HepG2 (cell line): ENCODE results near the gene SNX15. TPM values are rescaled to one million over a fixed set of nuclear protein-coding genes. Genes with fewer than 3 reads are reported as not detected.
A peak's percentile ranks its signal among the peaks of the same experiment; 100 is the strongest.
"Not testable (repeated sequence)": the region's sequence is repeated elsewhere in the genome, so short reads cannot be mapped to it uniquely, and the experiment has no call there.

Experiments used
- ATAC-seq: fragments of 200-7000 bp; cut with Tn5 transposase; 3 replicates; pipeline ENCODE4 v1.9.1; 2020; ENCODE audit warnings: mild to moderate bottlenecking, moderate library complexity
- BruUV-seq: library from RNA; stranded (reverse); fragments of 400-500 nt; replicated peaks from 2 replicates; lab custom pipeline; 2021; lab: Mats Ljungman, UMichigan
- CTCF ChIA-PET: fragments of 300-600 bp; formaldehyde crosslinking; extraction: SDS; loops from one replicate; lab custom pipeline; 2021; ENCODE audit warnings: low total read pairs, inconsistent platforms, low intra/inter-chr PET ratio; lab: Yijun Ruan, JAX
- POLR2A ChIA-PET: fragments of 350-600 bp; sonication (Branson Sonifier 250); formaldehyde crosslinking; loops from one replicate; lab custom pipeline; 2020; ENCODE audit warnings: antibody characterized with exemption, inconsistent platforms; lab: Yijun Ruan, JAX
- DNase-seq: peaks from one replicate; pipeline ENCODE4 v3.0.0-alpha.2; 2015; ENCODE audit warnings: low spot score
- FAIRE-seq: peaks from 3 replicates; lab custom pipeline; 2011; peaks lifted over from hg19 to GRCh38; lab: Jason Lieb, UNC
- H2AFZ ChIP-seq: one replicate; pipeline ENCODE4 v1.6.1; 2011; ENCODE audit warnings: low read length, inconsistent platforms
- H3K27ac ChIP-seq: fragments of 300-600 bp; 3 replicates; pipeline ENCODE4 v1.8.0; 2011; ENCODE audit warnings: mixed run types, mild to moderate bottlenecking, mixed read lengths, low read length, inconsistent platforms; ENCODE audit not compliant: insufficient read depth; ENCODE audit errors: extremely low read length
- H3K27me3 ChIP-seq, 2 experiments: fragments of 200-600 bp in 1 of 2; 2 replicates in 1 of 2; 3 replicates in 1 of 2; pipeline versions ENCODE4 v1.6.0 to v1.8.0; 2011; ENCODE audit warnings: low read length in 2 of 2, mild to moderate bottlenecking in 2 of 2, moderate library complexity in 2 of 2, inconsistent platforms in 1 of 2; ENCODE audit not compliant: insufficient read depth in 2 of 2, control insufficient read depth in 1 of 2
- H3K36me3 ChIP-seq, 2 experiments: fragments of 200-600 bp in 1 of 2; replicated peaks in 1 of 2; 2 replicates in 1 of 2; 3 replicates in 1 of 2; pipeline versions ENCODE4 v1.5.1 to v1.8.0; 2011; ENCODE audit warnings: low read length in 2 of 2, inconsistent platforms in 1 of 2; ENCODE audit not compliant: insufficient read depth in 2 of 2, control insufficient read depth in 1 of 2
- H3K4me1 ChIP-seq: 2 replicates; pipeline ENCODE4 v1.5.1; 2012; ENCODE audit warnings: low read length, inconsistent platforms; ENCODE audit not compliant: insufficient read depth
- H3K4me2 ChIP-seq: 2 replicates; pipeline ENCODE4 v1.6.0; 2011; ENCODE audit warnings: low read depth, low read length, inconsistent platforms
- H3K4me3 ChIP-seq, 3 experiments: fragments of 200-600 bp in 1 of 3; sonication (generic), shearing (Covaris generic) in 1 of 3; replicated peaks in 1 of 3; 2 replicates each; pipeline ENCODE4 v1.5.1; 2011 to 2016; ENCODE audit warnings: low read length in 3 of 3, inconsistent platforms in 2 of 3, low read depth in 2 of 3, mild to moderate bottlenecking in 2 of 3, control low read depth in 1 of 3, mixed read lengths in 1 of 3; ENCODE audit not compliant: insufficient read depth in 1 of 3
- H3K79me2 ChIP-seq: one replicate; pipeline ENCODE4 v1.6.1; 2011; ENCODE audit warnings: low read length, inconsistent platforms; ENCODE audit not compliant: insufficient read depth
- H3K9ac ChIP-seq: 2 replicates; pipeline ENCODE4 v1.6.0; 2011; ENCODE audit warnings: mild to moderate bottlenecking, low read depth, low read length, inconsistent platforms; ENCODE audit not compliant: insufficient read depth
- H3K9me3 ChIP-seq: 2 replicates; pipeline ENCODE4 v1.5.1; 2012; ENCODE audit warnings: mild to moderate bottlenecking, low read length
- H4K20me1 ChIP-seq: 2 replicates; pipeline ENCODE4 v1.6.0; 2011; ENCODE audit warnings: inconsistent platforms, mild to moderate bottlenecking, low read length, moderate library complexity; ENCODE audit not compliant: insufficient read depth
- BHLHE40 ChIP-seq: IDR thresholded peaks from 2 replicates; pipeline ENCODE4 v1.6.1; 2011; ENCODE audit warnings: low read length, improper control_type of control experiment
- ZNF205 ChIP-seq: IDR thresholded peaks from 2 replicates; pipeline ENCODE4 v1.6.1; 2018; ENCODE audit warnings: missing biosample characterization, missing genetic modification reagents
- ZNF256 ChIP-seq: sonication (generic); formaldehyde crosslinking; conservative IDR thresholded peaks from 2 replicates; pipeline ENCODE4 v1.4.0; 2020; ENCODE audit warnings: missing genetic modification reagents
- WGBS: methylation state at CpG from one replicate; pipeline ENCODE4 v1.1.6; 2017; ENCODE audit warnings: low lambda C conversion rate; 5-methylcytosine and 5-hydroxymethylcytosine counted together
- in situ Hi-C: cut with HindIII; loops from 2 replicates; pipeline ENCODE4 v1.10.0; 2017; ENCODE audit warnings: low pct_unique_long_range_greater_than_20kb; ENCODE audit not compliant: extremely low pct_ligation_motif_present
- intact Hi-C: fragments of 100-400 bp; cut with micrococcal nuclease; formaldehyde crosslinking; loops from one replicate; pipeline ENCODE4 v1.10.0; 2022; ENCODE audit not compliant: unreplicated experiment
- polyA plus RNA-seq, 8 experiments: library from polyadenylated mRNA; depleted of rRNA in 3 of 8; stranded (reverse) in 7 of 8; unstranded in 1 of 8; fragments of >200 nt; fragmentation: Illumina TruSeq in 4 of 8; extraction: Trizol in 4 of 8; gene quantifications; 2 replicates each; pipeline versions ENCODE4 v1.2.1 to v1.2.3, GENCODE V29; 2011 to 2016; ENCODE audit warnings: low read depth in 4 of 8, missing spikeins in 1 of 8, mixed read lengths in 1 of 8; ENCODE audit not compliant: insufficient read depth in 1 of 8
- total RNA-seq, 5 experiments: library from RNA; depleted of rRNA; stranded (reverse); fragments of >200 nt; fragmentation: Illumina TruSeq; extraction: Trizol; gene quantifications; 2 replicates each; pipeline ENCODE4 v1.2.3, GENCODE V29; 2016; ENCODE audit warnings: low read depth in 1 of 5

SNX15 gene
- total and polyA plus RNA-seq, 2 of the 13 experiments (the other 11 are each of a cell fraction or from before 2014, with no cell fraction given), result 19.1 to 22.6 TPM

DNA sequence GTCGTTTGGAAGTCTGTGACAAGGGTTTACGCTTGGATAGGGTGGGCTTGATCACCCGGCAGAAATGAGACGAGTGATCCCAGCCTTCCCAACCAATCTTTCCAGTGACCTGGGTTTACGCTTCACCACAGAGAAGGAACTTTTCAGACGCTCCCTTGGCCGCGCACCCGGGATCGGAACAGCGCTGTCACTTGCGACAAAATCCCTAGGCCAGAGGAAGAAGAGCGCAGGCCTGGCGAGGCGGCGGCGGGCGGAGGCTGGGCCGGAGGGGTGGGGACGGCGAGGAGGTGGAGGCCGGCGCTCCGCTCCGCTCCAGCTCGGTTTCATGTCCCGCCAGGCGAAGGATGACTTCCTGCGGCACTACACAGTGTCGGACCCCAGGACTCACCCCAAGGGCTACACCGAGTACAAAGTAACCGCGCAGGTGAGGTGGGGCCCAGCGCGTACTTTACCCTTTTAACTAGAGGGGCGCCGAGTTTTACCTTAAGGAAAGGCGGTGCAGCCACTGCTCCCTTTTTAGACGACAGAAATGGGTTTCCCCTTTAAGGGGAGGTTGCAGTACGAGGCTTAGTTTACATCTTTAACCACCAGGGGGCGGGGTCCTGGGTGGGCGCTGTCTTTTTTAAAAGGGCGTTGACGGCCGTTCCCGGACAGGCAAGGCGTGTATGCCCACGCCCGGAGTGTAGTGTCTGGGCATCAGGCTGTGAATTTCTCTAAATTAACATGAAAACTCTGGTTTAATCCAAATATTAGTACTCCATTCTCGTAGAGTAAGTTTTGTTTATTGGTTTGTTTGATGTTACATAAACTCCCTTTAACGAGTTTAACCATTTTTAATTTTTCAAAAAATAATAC lies at the start of gene SNX15 (continued):
- TF ChIP-seq ZNF256 (CRISPR knock-in tag) (no peak), ZNF205 (CRISPR knock-in tag) (0 out of 2 replicates have a peak, but pooled peaks have one; percentile 39), BHLHE40 (no peak)
- TF ChIP-seq, all 625 proteins: peak for 264

- H2AFZ ChIP-seq, ATAC-seq, BruUV-seq, DNase-seq, POLR2A ChIA-PET, H3K36me3 ChIP-seq, H3K79me2 ChIP-seq, H3K4me2 ChIP-seq, H3K4me3 ChIP-seq, in situ Hi-C loops, CTCF ChIA-PET, H4K20me1 ChIP-seq, intact Hi-C loops, H3K27me3 ChIP-seq, H3K9me3 ChIP-seq, H3K9ac ChIP-seq, FAIRE-seq, H3K27ac ChIP-seq: not testable (repeated sequence)
- 69% methylated on average over 5 of the region's 5 CpGs for WGBS
- peaks cover 25% of the 10 kb centered on the region for H3K4me1 ChIP-seq
Measured at GRCh38 chr11:64983339-64983738, 43.9 kb upstream of the SNX15 start.
